OCI-LY7 (cell line): ENCODE data around the gene CCNF. TPM values are rescaled to one million over a fixed set of nuclear protein-coding genes. Genes with fewer than 3 reads are reported as not detected.
A peak's percentile ranks its signal among the peaks of the same experiment; 100 is the strongest.
"Not testable (repeated sequence)": the region's sequence is repeated elsewhere in the genome, so short reads cannot be mapped to it uniquely, and the experiment has no call there.

Experiments used
- BruUV-seq: library from RNA; stranded (reverse); fragments of 400-500 nt; replicated peaks from 2 replicates; lab custom pipeline; 2021; lab: Mats Ljungman, UMichigan
- CTCF ChIA-PET: fragments of 300-600 bp; sonication (Branson Sonifier 250); formaldehyde crosslinking; loops from one replicate; lab custom pipeline; 2022; ENCODE audit warnings: antibody characterized with exemption; ENCODE audit not compliant: unreplicated experiment; lab: Charles Lee
- POLR2A ChIA-PET: fragments of 300-600 bp; sonication (Branson Sonifier 250); formaldehyde crosslinking; loops from one replicate; lab custom pipeline; 2022; ENCODE audit warnings: antibody characterized with exemption; lab: Charles Lee
- DNase-seq: peaks from one replicate; pipeline ENCODE4 v3.0.0-alpha.2; 2015; ENCODE audit warnings: low spot score
- H2AFZ ChIP-seq: fragments of 200-600 bp; sonication (generic), shearing (Covaris generic); 2 replicates; pipeline ENCODE4 v1.6.1; 2014; ENCODE audit warnings: mild to moderate bottlenecking, antibody characterized with exemption, low read length, moderate library complexity
- H3K27ac ChIP-seq: fragments of 200-600 bp; sonication (generic); 2 replicates; pipeline ENCODE4 v1.5.1; 2014; ENCODE audit warnings: mixed run types, low read depth, mild to moderate bottlenecking, moderate library complexity, low read length, inconsistent platforms; ENCODE audit not compliant: poor library complexity, severe bottlenecking
- H3K36me3 ChIP-seq: fragments of 200-600 bp; sonication (generic); 2 replicates; pipeline ENCODE4 v1.6.1; 2014; ENCODE audit warnings: mild to moderate bottlenecking, antibody characterized with exemption, low read length, moderate library complexity, mixed read lengths; ENCODE audit not compliant: insufficient read depth
- H3K4me1 ChIP-seq: fragments of 200-600 bp; sonication (generic); 2 replicates; pipeline ENCODE4 v1.5.1; 2014; ENCODE audit warnings: mild to moderate bottlenecking, low read length; ENCODE audit not compliant: insufficient read depth, poor library complexity, severe bottlenecking
- H3K4me2 ChIP-seq: fragments of 200-600 bp; sonication (generic); 2 replicates; pipeline ENCODE4 v1.6.1; 2014; ENCODE audit warnings: mild to moderate bottlenecking, low read length
- H3K4me3 ChIP-seq: fragments of 200-600 bp; sonication (generic); 2 replicates; pipeline ENCODE4 v1.5.1; 2014; ENCODE audit warnings: mild to moderate bottlenecking, low read depth, low read length; ENCODE audit not compliant: poor library complexity, severe bottlenecking
- H3K79me2 ChIP-seq: fragments of 200-600 bp; sonication (generic); 2 replicates; pipeline ENCODE4 v1.6.1; 2016; ENCODE audit warnings: low read depth, mild to moderate bottlenecking, low read length, moderate library complexity, mixed read lengths; ENCODE audit not compliant: insufficient read depth
- H3K9me2 ChIP-seq: fragments of 200-600 bp; sonication (generic); 2 replicates; pipeline ENCODE4 v1.6.1; 2016; ENCODE audit warnings: mild to moderate bottlenecking, low read length, mixed read lengths; ENCODE audit not compliant: insufficient read depth
- H3K9me3 ChIP-seq: fragments of 200-600 bp; sonication (generic); 2 replicates; pipeline ENCODE4 v1.6.1; 2014; ENCODE audit warnings: mild to moderate bottlenecking, mixed run types, low read length, mixed read lengths
- H4K20me1 ChIP-seq: fragments of 200-600 bp; sonication (generic); 2 replicates; pipeline ENCODE4 v1.6.1; 2014; ENCODE audit warnings: mild to moderate bottlenecking, antibody characterized with exemption, low read length, moderate library complexity, mixed read lengths; ENCODE audit not compliant: insufficient read depth
- EZH2phosphoT487 ChIP-seq: fragments of 200-600 bp; sonication (generic); IDR thresholded peaks from 2 replicates; pipeline ENCODE4 v1.6.1; 2018; ENCODE audit warnings: low read depth, borderline replicate concordance, mild to moderate bottlenecking, mixed run types, antibody characterized with exemption, low read length, moderate library complexity, mixed read lengths
- intact Hi-C: fragments of 100-400 bp; cut with micrococcal nuclease; formaldehyde crosslinking; loops from one replicate; pipeline ENCODE4 v1.10.0; 2022; ENCODE audit not compliant: unreplicated experiment
- total RNA-seq, 2 experiments: library from RNA; depleted of rRNA in 1 of 2; stranded (reverse); fragments of >200 nt in 1 of 2; shearing (Covaris generic) in 1 of 2; gene quantifications; 2 replicates each; pipeline ENCODE4 v1.2.3, GENCODE V29; 2014 to 2022
- TF ChIP-seq, protein P1 (sequence below): fragments of 200-600 bp; sonication (generic); conservative IDR thresholded peaks from 2 replicates; pipeline ENCODE4 v1.5.1; 2014; ENCODE audit warnings: mild to moderate bottlenecking, antibody characterized with exemption, low read length, moderate library complexity, mixed read lengths

CCNF gene
- total RNA-seq, 2 experiments from 2014 or later, result 82.1 to 83.3 TPM

- Histone ChIP-seq H3K27ac (no peak overlapping the region), H3K4me2 (peak overlapping the region; percentile 77; the same call in 1 of the 2 replicates), H3K4me3 (no peak overlapping the region), H3K9me3 (no peaks in the 10 kb centered on the region), H3K9me2 (no peaks in the 10 kb centered on the region), H4K20me1 (peaks cover 9% of the 10 kb centered on the region; the same call in 1 of the 2 replicates), H3K4me1 (peaks cover 33% of the 10 kb centered on the region), H2AFZ (no peak overlapping the region), H3K79me2 (peaks cover 23% of the 10 kb centered on the region; the same call in 1 of the 2 replicates), H3K36me3 (peaks cover 7% of the 10 kb centered on the region; the same call in 1 of the 2 replicates)
- intact Hi-C loops, result no loop called here
- ChIA-PET CTCF (no interaction called here), POLR2A (interaction anchor here (0.6 kb wide), 1 partner anchor 968 kb away, joined by 4 read pairs; no protein-coding TSS in a partner anchor)
- TSS peak; percentile 56 for BruUV-seq
- TF ChIP-seq, protein P1, sequence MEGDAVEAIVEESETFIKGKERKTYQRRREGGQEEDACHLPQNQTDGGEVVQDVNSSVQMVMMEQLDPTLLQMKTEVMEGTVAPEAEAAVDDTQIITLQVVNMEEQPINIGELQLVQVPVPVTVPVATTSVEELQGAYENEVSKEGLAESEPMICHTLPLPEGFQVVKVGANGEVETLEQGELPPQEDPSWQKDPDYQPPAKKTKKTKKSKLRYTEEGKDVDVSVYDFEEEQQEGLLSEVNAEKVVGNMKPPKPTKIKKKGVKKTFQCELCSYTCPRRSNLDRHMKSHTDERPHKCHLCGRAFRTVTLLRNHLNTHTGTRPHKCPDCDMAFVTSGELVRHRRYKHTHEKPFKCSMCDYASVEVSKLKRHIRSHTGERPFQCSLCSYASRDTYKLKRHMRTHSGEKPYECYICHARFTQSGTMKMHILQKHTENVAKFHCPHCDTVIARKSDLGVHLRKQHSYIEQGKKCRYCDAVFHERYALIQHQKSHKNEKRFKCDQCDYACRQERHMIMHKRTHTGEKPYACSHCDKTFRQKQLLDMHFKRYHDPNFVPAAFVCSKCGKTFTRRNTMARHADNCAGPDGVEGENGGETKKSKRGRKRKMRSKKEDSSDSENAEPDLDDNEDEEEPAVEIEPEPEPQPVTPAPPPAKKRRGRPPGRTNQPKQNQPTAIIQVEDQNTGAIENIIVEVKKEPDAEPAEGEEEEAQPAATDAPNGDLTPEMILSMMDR, result no peak
- DNase-seq, result no peak
These were observed 47.5 kb downstream of the CCNF start for GRCh38 chr16:2476741-2477140.

DNA sequence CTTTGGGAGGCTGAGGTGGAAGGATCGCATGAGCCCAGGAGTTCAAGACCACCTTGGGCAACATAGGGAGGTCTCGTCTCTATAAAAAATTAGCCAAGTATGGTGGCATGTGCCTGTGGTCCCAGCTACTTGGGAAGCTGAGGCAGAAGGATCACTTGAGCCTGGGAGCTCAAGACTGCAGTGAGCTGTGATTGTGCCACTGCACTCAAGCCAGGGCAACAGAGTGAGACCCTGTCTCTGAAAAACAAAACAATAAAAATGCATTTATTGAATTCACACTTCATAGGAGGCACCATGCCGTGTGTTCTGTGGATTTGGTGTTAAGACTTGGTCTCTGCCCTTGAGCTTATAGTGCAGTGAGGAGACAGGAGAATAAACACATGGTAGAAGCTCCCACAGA is 48.1 kb downstream of the CCNF start:
- Histone ChIP-seq H3K4me3 (no peak overlapping the region), H2AFZ (no peak overlapping the region), H3K9me2 (no peaks in the 10 kb centered on the region), H3K9me3 (no peaks in the 10 kb centered on the region), H3K4me1 (peaks cover 27% of the 10 kb centered on the region), H4K20me1 (peaks cover 9% of the 10 kb centered on the region; the same call in 1 of the 2 replicates), H3K4me2 (0 out of 2 replicates have a peak overlapping the region, but pooled peaks have one; percentile 77), H3K79me2 (peaks cover 23% of the 10 kb centered on the region; the same call in 1 of the 2 replicates), H3K27ac (no peak overlapping the region), H3K36me3 (peaks cover 7% of the 10 kb centered on the region; the same call in 1 of the 2 replicates)
- intact Hi-C loops, result no loop called here
- no TSS peak for BruUV-seq
- ChIA-PET CTCF (no interaction called here), POLR2A (interaction anchor here (0.6 kb wide), 3 partner anchors 19 to 967 kb away, joined by 3 to 9 read pairs (median 4); no protein-coding TSS in a partner anchor)
- DNase-seq, result no peak
- TF ChIP-seq, protein P1, result no peak
- no peak for TF ChIP-seq EZH2phosphoT487

DNA sequence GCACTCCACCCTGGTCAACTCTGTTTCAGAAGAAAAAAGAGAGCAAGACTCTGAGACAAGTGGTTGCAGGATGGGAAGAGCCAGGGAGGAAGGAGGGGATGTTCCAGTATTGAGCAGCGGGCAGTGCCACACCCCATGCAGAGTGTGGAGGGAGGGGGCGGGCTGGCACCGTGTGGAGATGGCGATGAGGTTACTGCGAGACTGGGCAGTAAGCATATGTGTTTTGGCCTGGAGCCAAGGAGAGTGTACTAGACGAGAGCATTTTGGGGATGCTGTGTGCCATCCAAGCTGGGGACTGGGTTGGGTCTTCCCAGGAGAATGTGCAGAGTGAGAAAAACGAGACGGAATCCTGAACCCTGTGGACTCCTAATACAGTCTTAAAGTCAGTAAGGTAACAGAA is 49.0 kb downstream of the CCNF start:
- BruUV-seq, result no TSS peak
- no peaks in the 10 kb centered on the region for H3K9me3 ChIP-seq
- H3K9me2 ChIP-seq, result no peaks in the 10 kb centered on the region
- no peak overlapping the region for H3K27ac ChIP-seq
- H3K79me2 ChIP-seq, result peaks cover 23% of the 10 kb centered on the region; the same call in 1 of the 2 replicates
- H2AFZ ChIP-seq, result no peak overlapping the region
- no peak overlapping the region for H3K4me3 ChIP-seq
- H4K20me1 ChIP-seq, result peaks cover 9% of the 10 kb centered on the region; the same call in 1 of the 2 replicates
- intact Hi-C loops, result no loop called here
- peaks cover 7% of the 10 kb centered on the region; the same call in 1 of the 2 replicates for H3K36me3 ChIP-seq
- ChIA-PET POLR2A (no interaction called here), CTCF (no interaction called here)
- peaks cover 18% of the 10 kb centered on the region for H3K4me1 ChIP-seq
- TF ChIP-seq, protein P1, result no peak
- TF ChIP-seq EZH2phosphoT487, result no peak
- DNase-seq, result no peak
- no peak overlapping the region for H3K4me2 ChIP-seq

GRCh38 chr16:2479996-2480395 is 50.7 kb downstream of the CCNF start:
- H3K9me2 ChIP-seq, BruUV-seq, H3K36me3 ChIP-seq, H3K4me3 ChIP-seq, H4K20me1 ChIP-seq, POLR2A ChIA-PET, intact Hi-C loops, CTCF ChIA-PET, H3K4me2 ChIP-seq, H3K27ac ChIP-seq, H3K9me3 ChIP-seq, H2AFZ ChIP-seq, DNase-seq: not testable (repeated sequence)
- Histone ChIP-seq H3K79me2 (peaks cover 19% of the 10 kb centered on the region; the same call in 1 of the 2 replicates), H3K4me1 (peaks cover 14% of the 10 kb centered on the region)
